Endodermal cell (in vitro differentiated cells): ENCODE results near the gene PTGR1. TPM values are rescaled to one million over a fixed set of nuclear protein-coding genes. Genes with fewer than 3 reads are reported as not detected.

ENCODE experiments used
- DNase-seq: peaks from one replicate; pipeline ENCODE4 v3.0.0-alpha.2; 2017
- H3K27ac ChIP-seq: 2 replicates; pipeline ENCODE4 v1.5.1; 2013; ENCODE audit warnings: mild to moderate bottlenecking, low read depth, low read length, moderate library complexity
- H3K27me3 ChIP-seq: 2 replicates; pipeline ENCODE4 v1.6.1; 2013; ENCODE audit warnings: mild to moderate bottlenecking, low read length, moderate library complexity; ENCODE audit not compliant: insufficient read depth, control insufficient read depth, poor library complexity, severe bottlenecking
- H3K36me3 ChIP-seq: 2 replicates; pipeline ENCODE4 v1.7.0; 2013; ENCODE audit warnings: mild to moderate bottlenecking, low read length, moderate library complexity; ENCODE audit not compliant: control insufficient read depth, insufficient read depth
- H3K4me1 ChIP-seq: one replicate; pipeline ENCODE4 v1.7.0; 2013; ENCODE audit warnings: low read length; ENCODE audit not compliant: control insufficient read depth, insufficient read depth
- H3K4me3 ChIP-seq: 2 replicates; pipeline ENCODE4 v1.5.1; 2013; ENCODE audit warnings: mild to moderate bottlenecking, low read length, moderate library complexity
- H3K9ac ChIP-seq: 2 replicates; pipeline ENCODE4 v1.6.1; 2013; ENCODE audit warnings: mild to moderate bottlenecking, low read length, moderate library complexity; ENCODE audit not compliant: poor library complexity, severe bottlenecking; ENCODE audit errors: extremely low read depth
- H3K9me3 ChIP-seq: 2 replicates; pipeline ENCODE4 v1.6.1; 2013; ENCODE audit warnings: mild to moderate bottlenecking, low read length, moderate library complexity; ENCODE audit not compliant: control insufficient read depth
- H3K27ac Mint-ChIP-seq: 2 replicates; pipeline ENCODE4 v1.8.0; 2020; ENCODE audit warnings: mixed read lengths
- H3K27me3 Mint-ChIP-seq: 2 replicates; pipeline ENCODE4 v1.8.0; 2021; ENCODE audit warnings: mild to moderate bottlenecking, mixed read lengths; ENCODE audit not compliant: insufficient read depth
- H3K36me3 Mint-ChIP-seq: 2 replicates; pipeline ENCODE4 v1.8.0; 2020; ENCODE audit warnings: low read depth, mixed read lengths
- H3K4me1 Mint-ChIP-seq: 2 replicates; pipeline ENCODE4 v1.8.0; 2020; ENCODE audit warnings: mixed read lengths
- H3K4me3 Mint-ChIP-seq: 2 replicates; pipeline ENCODE4 v1.8.0; 2020; ENCODE audit warnings: mild to moderate bottlenecking, moderate library complexity, mixed read lengths
- H3K9me3 Mint-ChIP-seq: 2 replicates; pipeline ENCODE4 v1.8.0; 2020; ENCODE audit warnings: mild to moderate bottlenecking, mixed read lengths
- WGBS, 2 experiments: methylation state at CpG; one replicate each; pipeline versions ENCODE4 v1.1.5 to v1.1.7; 2013; ENCODE audit warnings: missing lambda C conversion rate in 2 of 2, mixed read lengths in 1 of 2; ENCODE audit not compliant: insufficient coverage in 1 of 2, insufficient read length in 1 of 2; 5-methylcytosine and 5-hydroxymethylcytosine counted together
- total RNA-seq, 2 donors: library from RNA; stranded (reverse); fragmentation: NEBNext Ultra II Directional in 1 of 2; extraction: Animal tissue kit (Norgen Biotek cat#: 25700) in 1 of 2; gene quantifications; 2 replicates in 1 of 2; 3 replicates in 1 of 2; pipeline ENCODE4 v1.2.1, GENCODE V29; 2021
- TF ChIP-seq, protein P1 (sequence below): fragments of 200-600 bp; sonication (generic); conservative IDR thresholded peaks from 2 replicates; pipeline ENCODE4 v1.5.0; 2021; ENCODE audit warnings: antibody characterized with exemption, mild to moderate bottlenecking

Gene PTGR1
- total RNA-seq, 2 donors from 2014 or later = 204 to 442 TPM

DNA sequence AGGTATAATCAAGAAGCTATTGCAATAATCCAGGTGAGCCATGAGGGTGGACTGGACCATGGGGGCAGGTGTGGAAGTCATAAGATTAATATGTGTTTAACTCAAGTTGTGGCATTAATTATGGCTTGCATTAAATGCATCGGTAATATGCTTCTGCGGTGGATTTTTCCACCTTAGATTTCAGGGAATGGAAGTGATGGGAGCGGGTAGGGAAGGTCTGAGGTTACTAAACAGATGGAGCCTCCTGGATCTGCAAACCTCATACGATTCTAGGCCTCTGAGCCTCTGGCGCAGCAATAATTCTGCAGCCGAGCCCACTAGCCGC is 74.8 kb downstream of the PTGR1 start:
- WGBS, 2 experiments = 35 to 39% methylated on average over 7 of the region's 7 CpGs
- no peaks in the 10 kb centered on the region for H3K9me3 Mint-ChIP-seq
- H3K27ac Mint-ChIP-seq = no peak overlapping the region
- peaks cover 22% of the 10 kb centered on the region for H3K4me1 Mint-ChIP-seq
- H3K27ac ChIP-seq = no peak overlapping the region
- H3K4me3 Mint-ChIP-seq = peak overlapping the region; percentile 82
- peaks cover 3% of the 10 kb centered on the region for H3K36me3 Mint-ChIP-seq
- peaks cover 10% of the 10 kb centered on the region for H3K27me3 Mint-ChIP-seq
- H3K9ac ChIP-seq = no peak overlapping the region
- H3K27me3 ChIP-seq = peaks cover 10% of the 10 kb centered on the region
- no peaks in the 10 kb centered on the region for H3K4me1 ChIP-seq
- H3K36me3 ChIP-seq = no peaks in the 10 kb centered on the region
- H3K9me3 ChIP-seq = peaks cover 6% of the 10 kb centered on the region
- H3K4me3 ChIP-seq = peak overlapping the region; percentile 92
- DNase-seq = no peak
- TF ChIP-seq, protein P1, sequence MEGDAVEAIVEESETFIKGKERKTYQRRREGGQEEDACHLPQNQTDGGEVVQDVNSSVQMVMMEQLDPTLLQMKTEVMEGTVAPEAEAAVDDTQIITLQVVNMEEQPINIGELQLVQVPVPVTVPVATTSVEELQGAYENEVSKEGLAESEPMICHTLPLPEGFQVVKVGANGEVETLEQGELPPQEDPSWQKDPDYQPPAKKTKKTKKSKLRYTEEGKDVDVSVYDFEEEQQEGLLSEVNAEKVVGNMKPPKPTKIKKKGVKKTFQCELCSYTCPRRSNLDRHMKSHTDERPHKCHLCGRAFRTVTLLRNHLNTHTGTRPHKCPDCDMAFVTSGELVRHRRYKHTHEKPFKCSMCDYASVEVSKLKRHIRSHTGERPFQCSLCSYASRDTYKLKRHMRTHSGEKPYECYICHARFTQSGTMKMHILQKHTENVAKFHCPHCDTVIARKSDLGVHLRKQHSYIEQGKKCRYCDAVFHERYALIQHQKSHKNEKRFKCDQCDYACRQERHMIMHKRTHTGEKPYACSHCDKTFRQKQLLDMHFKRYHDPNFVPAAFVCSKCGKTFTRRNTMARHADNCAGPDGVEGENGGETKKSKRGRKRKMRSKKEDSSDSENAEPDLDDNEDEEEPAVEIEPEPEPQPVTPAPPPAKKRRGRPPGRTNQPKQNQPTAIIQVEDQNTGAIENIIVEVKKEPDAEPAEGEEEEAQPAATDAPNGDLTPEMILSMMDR = no peak

DNA sequence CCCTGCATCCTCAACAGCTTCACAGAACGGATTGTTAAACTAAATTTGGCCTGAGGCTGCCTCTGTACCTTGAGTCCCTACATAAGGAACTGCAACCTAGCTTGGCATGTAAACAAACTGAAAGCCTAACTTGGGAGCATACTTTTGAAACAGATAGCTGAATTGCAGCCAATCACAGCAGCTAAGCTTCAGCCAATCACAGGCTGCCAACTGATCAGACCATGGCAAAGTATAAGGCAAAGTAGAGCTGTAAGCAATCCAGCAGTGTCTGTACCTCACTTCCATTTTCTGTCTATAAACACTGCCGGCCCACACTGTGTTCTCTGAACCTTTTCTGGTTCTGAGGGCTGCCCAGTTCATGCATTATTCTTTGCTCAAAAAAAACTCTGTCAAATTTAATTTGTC is 83.4 kb downstream of the PTGR1 start:
- Histone ChIP-seq H3K36me3 (no peaks in the 10 kb centered on the region), H3K27ac (no peak overlapping the region), H3K4me3 (no peak overlapping the region), H3K9me3 (peaks cover 12% of the 10 kb centered on the region), H3K4me1 (no peaks in the 10 kb centered on the region), H3K27me3 (no peaks in the 10 kb centered on the region), H3K9ac (no peak overlapping the region)
- Mint-ChIP-seq H3K27me3 (no peaks in the 10 kb centered on the region), H3K36me3 (no peaks in the 10 kb centered on the region), H3K4me3 (no peak overlapping the region), H3K9me3 (peaks cover 22% of the 10 kb centered on the region), H3K27ac (no peak overlapping the region), H3K4me1 (peaks cover 3% of the 10 kb centered on the region)
- WGBS, 2 experiments = 92 to 93% methylated on average over 2 of the region's 2 CpGs
- peak; percentile 51 for DNase-seq
- TF ChIP-seq, protein P1 = no peak

DNA sequence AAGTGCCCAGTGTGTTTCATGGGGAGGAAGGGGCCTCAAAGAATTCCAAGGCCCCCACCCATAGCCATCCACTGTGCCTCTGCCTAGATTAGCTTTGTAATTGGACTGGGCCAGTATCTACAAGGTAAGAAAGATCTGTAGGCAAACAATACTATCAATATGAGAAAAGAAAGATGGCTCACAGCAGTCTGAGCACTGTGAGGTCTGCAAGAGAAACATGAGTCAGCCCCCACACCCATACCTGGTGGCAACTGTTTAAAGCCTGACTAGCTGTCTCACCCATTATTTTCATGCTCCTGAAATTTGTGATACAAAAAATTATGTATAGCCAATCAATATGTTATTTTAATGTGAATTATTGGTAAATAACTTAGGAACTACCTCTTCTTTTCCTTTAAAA is 84.5 kb downstream of the PTGR1 start:
- H3K27me3 Mint-ChIP-seq = no peaks in the 10 kb centered on the region
- H3K9me3 Mint-ChIP-seq = peaks cover 31% of the 10 kb centered on the region
- Histone ChIP-seq H3K9me3 (peaks cover 9% of the 10 kb centered on the region), H3K27ac (no peak overlapping the region), H3K4me1 (no peaks in the 10 kb centered on the region), H3K27me3 (no peaks in the 10 kb centered on the region), H3K4me3 (no peak overlapping the region), H3K36me3 (no peaks in the 10 kb centered on the region), H3K9ac (no peak overlapping the region)
- no peak overlapping the region for H3K27ac Mint-ChIP-seq
- H3K4me1 Mint-ChIP-seq = no peaks in the 10 kb centered on the region
- H3K36me3 Mint-ChIP-seq = peaks cover 2% of the 10 kb centered on the region
- no peak for DNase-seq
- TF ChIP-seq, protein P1 = no peak
- no peak overlapping the region for H3K4me3 Mint-ChIP-seq

Other genes with a start within 250 kb of the PTGR1 start
- gene ECPAS, start 115.3 kb downstream of the PTGR1 start, total RNA-seq = 10 to 100 TPM; 54.7 to 65.5 TPM
- gene ZNF483, start 74.5 kb downstream of the PTGR1 start, total RNA-seq = 10 to 100 TPM; 20.9 to 21.0 TPM
- 1 to 10 TPM; 6.3 to 7.4 TPM for gene DNAJC25, start 31.7 kb upstream of the PTGR1 start, total RNA-seq
- gene GNG10, start 62.0 kb upstream of the PTGR1 start, total RNA-seq = 10 to 100 TPM; 27.7 to 39.7 TPM
- not detected for gene SHOC1, start 195.3 kb upstream of the PTGR1 start, total RNA-seq